Activated naive CD8-positive, alpha-beta T cell treated with anti-CD3 and anti-CD28 coated beads, Interleukin-2, amount 10 ng/mL, durations not matched to agents 7 days and 5 days (primary cell): Measurements from ENCODE around the gene RAP1B. TPM values are rescaled to one million over a fixed set of nuclear protein-coding genes. Genes with fewer than 3 reads are reported as not detected.
"Not testable (repeated sequence)": the region's sequence is repeated elsewhere in the genome, so short reads cannot be mapped to it uniquely, and the experiment has no call there.

Source experiments
- ATAC-seq: fragments of 150-1000 bp; cut with Tn5 transposase; one replicate; pipeline ENCODE4 v1.10.0; 2021; ENCODE audit warnings: low read depth, moderate library complexity
- POLR2A ChIA-PET: fragments of 350-600 bp; sonication (Branson Sonifier 250); formaldehyde crosslinking; loops from one replicate; lab custom pipeline; 2021; ENCODE audit warnings: antibody characterized with exemption; lab: Charles Lee
- DNase-seq: peaks from one replicate; pipeline ENCODE4 v3.0.0; 2021
- H3K27ac Mint-ChIP-seq: one replicate; pipeline ENCODE4 v1.8.0; 2022; ENCODE audit warnings: mild to moderate bottlenecking, mixed read lengths
- H3K27me3 Mint-ChIP-seq: one replicate; pipeline ENCODE4 v1.8.0; 2022; ENCODE audit warnings: mild to moderate bottlenecking, moderate library complexity, mixed read lengths
- H3K36me3 Mint-ChIP-seq: one replicate; pipeline ENCODE4 v1.8.0; 2021; ENCODE audit warnings: mild to moderate bottlenecking, mixed read lengths
- H3K4me1 Mint-ChIP-seq: one replicate; pipeline ENCODE4 v1.8.0; 2021; ENCODE audit warnings: mixed read lengths
- H3K4me3 Mint-ChIP-seq: one replicate; pipeline ENCODE4 v1.8.0; 2022; ENCODE audit warnings: mild to moderate bottlenecking, moderate library complexity, mixed read lengths
- H3K9me3 Mint-ChIP-seq: one replicate; pipeline ENCODE4 v1.8.0; 2021; ENCODE audit warnings: mixed read lengths
- total RNA-seq, 2 experiments: library from RNA; stranded (reverse); gene quantifications; one replicate each; pipeline ENCODE4 v1.2.3, GENCODE V29; 2021

RAP1B gene
- total RNA-seq, 2 experiments from 2014 or later: 233 to 257 TPM

GRCh38 chr12:68627673-68628319, 17.1 kb downstream of the RAP1B start:
- no peak for DNase-seq
- POLR2A ChIA-PET: interaction anchor here (1.0 to 2.0 kb wide), 2 partner anchors 13 to 180 kb away, joined by 3 to 5 read pairs; partner anchors contain the start of gene MDM2
- H3K9me3 Mint-ChIP-seq: peaks cover 12% of the 10 kb centered on the region
- no peak overlapping the region for H3K4me3 Mint-ChIP-seq
- no peak for ATAC-seq
- H3K36me3 Mint-ChIP-seq: peaks cover 67% of the 10 kb centered on the region
- H3K27ac Mint-ChIP-seq: no peak overlapping the region
- no peaks in the 10 kb centered on the region for H3K27me3 Mint-ChIP-seq
- H3K4me1 Mint-ChIP-seq: peaks cover 59% of the 10 kb centered on the region

DNA sequence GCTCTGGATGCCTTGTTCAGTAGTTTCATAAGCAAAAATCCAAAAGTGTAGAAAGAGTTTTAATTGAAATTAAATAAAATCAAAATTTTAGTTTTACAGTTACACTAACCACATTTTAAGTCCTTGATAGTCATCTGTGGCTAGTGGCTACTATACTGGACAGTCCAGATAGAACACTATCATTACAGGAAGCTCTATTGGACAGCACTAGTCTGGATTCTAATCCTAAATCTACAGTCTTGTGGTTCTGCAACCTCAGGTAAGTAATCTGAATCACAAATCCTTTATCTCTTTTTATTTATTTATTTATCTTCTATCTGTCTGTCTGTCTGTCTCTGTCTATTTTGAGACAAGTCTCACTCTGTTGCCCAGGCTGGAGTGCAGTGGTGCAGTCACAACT, 18.0 kb downstream of the RAP1B start:
- peaks cover 59% of the 10 kb centered on the region for H3K4me1 Mint-ChIP-seq
- H3K27ac Mint-ChIP-seq: peak overlapping the region; percentile 67
- no peak for DNase-seq
- H3K27me3 Mint-ChIP-seq: no peaks in the 10 kb centered on the region
- H3K9me3 Mint-ChIP-seq: peaks cover 12% of the 10 kb centered on the region
- ATAC-seq: no peak
- no peak overlapping the region for H3K4me3 Mint-ChIP-seq
- POLR2A ChIA-PET: interaction anchor here (0.8 to 1.0 kb wide), 2 partner anchors 10 to 18 kb away, joined by 3 read pairs; partner anchors contain the start of gene RAP1B
- H3K36me3 Mint-ChIP-seq: peaks cover 64% of the 10 kb centered on the region

- Mint-ChIP-seq H3K27me3 (no peaks in the 10 kb centered on the region), H3K27ac (peak overlapping the region; percentile 26), H3K4me1 (peaks cover 62% of the 10 kb centered on the region), H3K9me3 (peaks cover 11% of the 10 kb centered on the region), H3K36me3 (peaks cover 62% of the 10 kb centered on the region), H3K4me3 (peak overlapping the region; percentile 30)
- no peak for ATAC-seq
- no peak for DNase-seq
- POLR2A ChIA-PET: no interaction called here
Measured at GRCh38 chr12:68630050-68630449, 19.4 kb downstream of the RAP1B start.

DNA sequence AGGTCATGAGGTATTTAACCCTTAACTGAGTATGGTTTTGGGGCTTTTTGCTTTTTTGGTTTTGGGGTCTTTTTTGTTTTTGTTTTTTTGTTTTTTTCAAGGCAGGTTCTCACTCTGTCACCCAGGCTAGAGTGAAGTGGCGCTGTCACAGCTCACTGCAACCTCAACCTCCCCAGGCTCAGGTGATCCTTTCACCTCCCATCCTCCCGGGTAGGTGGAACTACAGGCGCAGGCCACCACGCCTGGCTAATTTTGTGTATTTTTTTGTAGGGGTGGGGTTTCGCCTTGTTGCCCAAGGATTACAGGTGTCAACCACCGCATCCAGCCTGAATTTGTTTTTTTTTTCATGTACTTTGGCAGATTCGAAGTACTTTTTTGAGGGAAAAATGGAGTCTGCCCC, 19.9 kb downstream of the RAP1B start:
- H3K27ac Mint-ChIP-seq: peak overlapping the region; percentile 35
- DNase-seq: no peak
- H3K27me3 Mint-ChIP-seq: no peaks in the 10 kb centered on the region
- no peak for ATAC-seq
- H3K9me3 Mint-ChIP-seq: peaks cover 10% of the 10 kb centered on the region
- peaks cover 62% of the 10 kb centered on the region for H3K4me1 Mint-ChIP-seq
- H3K36me3 Mint-ChIP-seq: peaks cover 59% of the 10 kb centered on the region
- POLR2A ChIA-PET: no interaction called here
- H3K4me3 Mint-ChIP-seq: no peak overlapping the region

- Mint-ChIP-seq H3K4me3 (no peak overlapping the region), H3K4me1 (peaks cover 65% of the 10 kb centered on the region), H3K36me3 (peaks cover 57% of the 10 kb centered on the region), H3K9me3 (peaks cover 10% of the 10 kb centered on the region), H3K27me3 (no peaks in the 10 kb centered on the region), H3K27ac (peak overlapping the region; percentile 6)
- ATAC-seq (no peak), DNase-seq (no peak)
- POLR2A ChIA-PET: no interaction called here
Measured at GRCh38 chr12:68631227-68631626, 20.5 kb downstream of the RAP1B start.

- no peak for ATAC-seq
- H3K4me3 Mint-ChIP-seq: peak overlapping the region; percentile 14
- H3K27ac Mint-ChIP-seq: no peak overlapping the region
- no peak for DNase-seq
- no peaks in the 10 kb centered on the region for H3K27me3 Mint-ChIP-seq
- POLR2A ChIA-PET: no interaction called here
- peaks cover 61% of the 10 kb centered on the region for H3K4me1 Mint-ChIP-seq
- peaks cover 49% of the 10 kb centered on the region for H3K36me3 Mint-ChIP-seq
- H3K9me3 Mint-ChIP-seq: peaks cover 1% of the 10 kb centered on the region
Measured at GRCh38 chr12:68632486-68632885, 21.8 kb downstream of the RAP1B start.

GRCh38 chr12:68633614-68634558, 23.2 kb downstream of the RAP1B start:
- no peak for DNase-seq
- POLR2A ChIA-PET: interaction anchor here (1.6 kb wide), 1 partner anchor 12 kb away, joined by 3 read pairs; no protein-coding TSS in a partner anchor
- peaks cover 38% of the 10 kb centered on the region for H3K36me3 Mint-ChIP-seq
- no peak overlapping the region for H3K27ac Mint-ChIP-seq
- ATAC-seq: no peak
- H3K4me3 Mint-ChIP-seq: peak overlapping the region; percentile 8
- H3K27me3 Mint-ChIP-seq: no peaks in the 10 kb centered on the region
- no peaks in the 10 kb centered on the region for H3K9me3 Mint-ChIP-seq
- H3K4me1 Mint-ChIP-seq: peaks cover 61% of the 10 kb centered on the region

GRCh38 chr12:68636268-68636667, 25.6 kb downstream of the RAP1B start:
- Mint-ChIP-seq H3K4me3 (no peak overlapping the region), H3K9me3 (no peaks in the 10 kb centered on the region), H3K36me3 (peaks cover 30% of the 10 kb centered on the region), H3K27ac (no peak overlapping the region), H3K4me1 (peaks cover 67% of the 10 kb centered on the region), H3K27me3 (no peaks in the 10 kb centered on the region)
- DNase-seq (no peak), ATAC-seq (no peak)
- POLR2A ChIA-PET: interaction anchor here (1.1 kb wide), 1 partner anchor 36 kb away, joined by 3 read pairs; no protein-coding TSS in a partner anchor

DNA sequence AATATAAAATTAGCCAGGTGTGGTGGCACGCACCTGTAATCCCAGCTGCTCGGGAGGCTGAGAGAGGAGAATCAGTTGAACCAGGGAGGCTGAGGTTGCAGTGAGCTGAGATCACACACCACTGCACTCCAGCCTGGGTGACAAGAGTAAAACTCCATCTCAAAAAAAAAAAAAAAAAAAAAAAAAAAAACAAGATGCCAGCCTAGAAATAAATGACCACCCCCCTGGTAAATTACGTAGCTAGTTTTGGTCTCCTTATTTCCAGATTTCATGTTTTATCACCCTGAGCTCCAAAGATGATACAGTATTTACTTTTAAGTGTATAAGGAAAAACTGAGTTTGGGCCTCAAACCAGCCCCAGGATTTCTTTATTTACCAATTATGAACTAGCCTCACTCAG, 26.7 kb downstream of the RAP1B start:
- peaks cover 28% of the 10 kb centered on the region for H3K36me3 Mint-ChIP-seq
- not testable (repeated sequence) for H3K9me3 Mint-ChIP-seq, DNase-seq, H3K4me3 Mint-ChIP-seq, ATAC-seq, H3K27ac Mint-ChIP-seq, H3K27me3 Mint-ChIP-seq
- POLR2A ChIA-PET: interaction anchor here (0.7 kb wide), 2 partner anchors 49 to 306 kb away, joined by 3 read pairs; partner anchors contain the start of gene NUP107
- peaks cover 73% of the 10 kb centered on the region for H3K4me1 Mint-ChIP-seq

DNA sequence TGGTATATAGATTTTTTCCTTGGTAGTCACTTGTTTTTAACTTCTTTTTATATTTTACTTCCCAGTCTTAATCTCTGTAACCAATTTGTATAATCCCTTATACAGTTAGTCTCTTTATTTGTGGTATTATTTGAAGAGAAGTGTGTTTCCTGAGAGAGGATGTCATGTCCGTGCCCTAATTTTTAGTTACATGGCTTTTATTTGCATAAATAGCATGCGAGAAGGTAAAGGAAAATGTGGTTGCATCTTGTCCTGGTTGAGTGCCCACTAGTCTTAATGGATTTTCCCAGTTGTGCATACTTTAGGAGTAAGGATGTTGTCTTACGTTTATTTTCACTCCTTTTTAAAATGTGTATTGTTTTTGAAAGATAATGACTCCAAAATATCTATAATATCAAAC, 27.5 kb downstream of the RAP1B start:
- Mint-ChIP-seq H3K9me3 (no peaks in the 10 kb centered on the region), H3K27ac (no peak overlapping the region), H3K4me1 (peaks cover 73% of the 10 kb centered on the region), H3K36me3 (peaks cover 28% of the 10 kb centered on the region), H3K4me3 (peak overlapping the region; percentile 3), H3K27me3 (no peaks in the 10 kb centered on the region)
- DNase-seq: no peak
- no peak for ATAC-seq
- POLR2A ChIA-PET: no interaction called here

DNA sequence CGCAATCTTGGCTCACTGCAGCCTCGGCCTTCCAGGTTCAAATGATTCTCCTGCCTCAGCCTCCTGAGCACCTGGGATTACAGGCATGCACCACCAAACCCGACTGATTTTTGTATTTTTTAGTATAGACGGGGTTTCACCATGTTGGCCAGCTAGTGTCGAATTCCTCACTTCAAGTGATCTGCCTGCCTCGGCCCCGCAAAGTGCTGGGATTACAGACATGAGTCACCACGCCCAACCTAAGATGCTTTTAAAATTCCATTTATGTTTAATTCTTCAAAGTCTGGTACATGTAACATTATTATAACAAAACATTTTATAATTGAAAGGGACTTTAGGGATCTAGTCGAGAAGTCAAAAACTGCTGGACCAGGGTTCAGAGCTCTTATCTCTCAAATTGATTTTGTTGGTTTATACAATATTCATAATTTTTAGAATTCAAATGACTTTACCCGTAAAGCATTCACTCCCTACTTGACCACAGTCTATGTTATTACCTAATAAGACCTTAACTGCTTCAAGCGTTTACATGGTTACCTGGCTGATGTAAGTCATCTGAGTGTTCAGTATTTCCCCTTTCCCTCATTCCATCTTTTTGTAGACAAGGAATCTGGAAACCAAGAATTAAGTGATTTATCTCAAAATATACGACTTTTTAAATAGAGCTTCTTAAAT, 28.2 kb downstream of the RAP1B start:
- Mint-ChIP-seq H3K9me3 (no peaks in the 10 kb centered on the region), H3K36me3 (peaks cover 25% of the 10 kb centered on the region), H3K27me3 (no peaks in the 10 kb centered on the region), H3K4me3 (peak overlapping the region; percentile 40), H3K27ac (peak overlapping the region; percentile 59), H3K4me1 (peaks cover 69% of the 10 kb centered on the region)
- ATAC-seq: no peak
- no peak for DNase-seq
- POLR2A ChIA-PET: interaction anchor here (0.7 to 1.2 kb wide), 3 partner anchors 10 to 313 kb away, joined by 3 read pairs; no protein-coding TSS in a partner anchor

GRCh38 chr12:68639396-68639767, 28.7 kb downstream of the RAP1B start:
- peak; percentile 23 for ATAC-seq
- Mint-ChIP-seq H3K27me3 (no peaks in the 10 kb centered on the region), H3K27ac (peak overlapping the region; percentile 59), H3K4me3 (peak overlapping the region; percentile 28), H3K4me1 (peaks cover 70% of the 10 kb centered on the region), H3K36me3 (peaks cover 25% of the 10 kb centered on the region), H3K9me3 (no peaks in the 10 kb centered on the region)
- POLR2A ChIA-PET: interaction anchor here (0.7 to 1.2 kb wide), 4 partner anchors 10 to 313 kb away, joined by 3 read pairs; no protein-coding TSS in a partner anchor
- no peak for DNase-seq

DNA sequence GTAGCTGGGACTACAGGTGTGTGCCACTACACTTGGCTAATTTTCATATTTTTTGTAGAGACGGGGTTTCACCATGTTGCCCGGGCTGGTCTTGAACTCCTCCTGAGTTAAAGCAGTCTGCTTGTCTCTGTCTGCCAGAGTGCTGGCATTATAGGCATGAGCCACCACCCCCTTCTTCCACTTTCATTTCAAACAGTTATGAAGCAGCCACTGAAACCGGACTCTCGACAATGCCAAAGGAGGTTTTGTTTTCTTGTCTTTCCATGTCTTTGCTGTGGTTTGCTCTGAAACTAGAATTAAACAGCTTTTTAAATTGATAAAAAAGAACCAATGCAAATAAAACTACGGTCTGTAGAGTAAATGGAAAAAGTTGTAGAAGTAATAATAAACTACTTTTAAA, 30.4 kb downstream of the RAP1B start:
- POLR2A ChIA-PET: interaction anchor here (1.2 kb wide), 1 partner anchor 30 kb away, joined by 4 read pairs; the partner anchor contains the start of gene RAP1B
- H3K27me3 Mint-ChIP-seq: no peaks in the 10 kb centered on the region
- peaks cover 71% of the 10 kb centered on the region for H3K4me1 Mint-ChIP-seq
- peaks cover 22% of the 10 kb centered on the region for H3K36me3 Mint-ChIP-seq
- H3K9me3 Mint-ChIP-seq: no peaks in the 10 kb centered on the region
- DNase-seq (no peak), ATAC-seq (peak; percentile 94)
- peak overlapping the region; percentile 70 for H3K27ac Mint-ChIP-seq
- H3K4me3 Mint-ChIP-seq: peak overlapping the region; percentile 79
